NT2/D1 (cell line): ENCODE measurements around the gene CCL4.
"Not testable (repeated sequence)": the region's sequence is repeated elsewhere in the genome, so short reads cannot be mapped to it uniquely, and the experiment has no call there.

Experiments used
- DNase-seq: peaks from one replicate; pipeline ENCODE4 v3.0.0-alpha.2; 2011; ENCODE audit warnings: low read depth, low spot score
- H3K27me3 ChIP-seq: 2 replicates; pipeline ENCODE4 v1.6.0; 2011; ENCODE audit warnings: mild to moderate bottlenecking; ENCODE audit not compliant: insufficient read length, insufficient read depth
- H3K36me3 ChIP-seq: 2 replicates; pipeline ENCODE4 v1.6.1; 2011; ENCODE audit warnings: mild to moderate bottlenecking, low read length, mixed read lengths; ENCODE audit not compliant: insufficient read depth, insufficient read length
- H3K4me1 ChIP-seq: 2 replicates; pipeline ENCODE4 v1.5.1; 2011; ENCODE audit not compliant: insufficient read depth, insufficient read length
- H3K4me3 ChIP-seq: 2 replicates; pipeline ENCODE4 v1.5.1; 2011; ENCODE audit warnings: low read depth; ENCODE audit not compliant: insufficient read length
- H3K9ac ChIP-seq: 2 replicates; pipeline ENCODE4 v1.6.0; 2011; ENCODE audit warnings: low read depth; ENCODE audit not compliant: insufficient read length
- H3K9me3 ChIP-seq: 2 replicates; pipeline ENCODE4 v1.5.1; 2011; ENCODE audit warnings: mild to moderate bottlenecking, low read length; ENCODE audit not compliant: insufficient read depth
- SUZ12 ChIP-seq: IDR thresholded peaks from 2 replicates; pipeline ENCODE4 v1.6.1; 2011; ENCODE audit not compliant: insufficient read length, insufficient read depth; ENCODE audit errors: extremely low read depth
- YY1 ChIP-seq: IDR thresholded peaks from 2 replicates; pipeline ENCODE4 v1.6.1; 2011; ENCODE audit not compliant: insufficient read length, insufficient read depth
- ZNF274 ChIP-seq: IDR thresholded peaks from 2 replicates; pipeline ENCODE4 v1.6.1; 2011; ENCODE audit warnings: mild to moderate bottlenecking, low read depth, low read length

Gene CCL4

DNA sequence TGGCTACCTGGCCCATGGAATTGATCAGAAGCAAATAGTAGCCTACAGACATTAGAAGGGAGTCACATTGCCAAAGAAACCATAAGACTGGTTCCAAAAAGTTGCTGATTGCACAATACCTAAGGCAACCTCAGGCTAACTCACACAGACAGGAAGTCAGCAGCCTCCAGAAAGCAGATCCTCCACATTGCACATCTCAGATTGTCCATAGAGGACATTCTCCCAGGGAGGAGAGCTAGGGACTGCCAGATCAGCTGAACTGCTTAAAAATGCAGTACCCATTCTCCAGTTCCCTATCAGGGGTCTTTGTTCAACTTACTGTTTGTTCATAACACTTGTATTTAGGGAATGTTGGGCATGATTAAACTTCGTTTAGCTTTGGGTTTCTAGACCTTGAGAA, 17.9 kb upstream of the CCL4 start:
- no peaks in the 10 kb centered on the region for H3K27me3 ChIP-seq
- no peak overlapping the region for H3K4me3 ChIP-seq
- no peaks in the 10 kb centered on the region for H3K36me3 ChIP-seq
- peaks cover 3% of the 10 kb centered on the region for H3K4me1 ChIP-seq
- no peak for DNase-seq
- no peak overlapping the region for H3K9ac ChIP-seq
- TF ChIP-seq ZNF274 = no peak
- TF ChIP-seq YY1 = no peak
- TF ChIP-seq SUZ12 = no peak
- no peaks in the 10 kb centered on the region for H3K9me3 ChIP-seq

DNA sequence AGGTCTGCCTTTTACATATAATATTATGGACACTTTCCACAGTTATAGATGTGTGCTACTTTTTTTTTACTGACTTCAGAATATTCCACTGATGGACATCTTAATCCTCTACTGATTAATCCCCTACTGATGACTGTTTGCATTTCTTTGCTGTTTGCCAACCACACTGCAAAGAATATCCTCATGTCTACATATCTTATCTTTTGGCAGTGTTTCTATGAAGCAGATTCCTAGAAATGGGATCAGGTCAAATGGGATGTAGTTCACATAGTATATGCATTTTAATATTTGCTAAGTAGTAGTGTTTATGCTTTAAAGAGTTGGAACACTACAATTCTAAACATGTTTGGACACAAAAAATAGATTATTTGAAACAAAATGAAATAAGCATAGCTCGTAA, 16.8 kb upstream of the CCL4 start:
- TF ChIP-seq SUZ12 = no peak
- TF ChIP-seq YY1 = no peak
- no peak for TF ChIP-seq ZNF274
- H3K36me3 ChIP-seq = no peaks in the 10 kb centered on the region
- no peaks in the 10 kb centered on the region for H3K27me3 ChIP-seq
- DNase-seq = no peak
- H3K4me1 ChIP-seq = peaks cover 3% of the 10 kb centered on the region
- H3K9me3 ChIP-seq = no peaks in the 10 kb centered on the region
- no peak overlapping the region for H3K9ac ChIP-seq
- H3K4me3 ChIP-seq = no peak overlapping the region

DNA sequence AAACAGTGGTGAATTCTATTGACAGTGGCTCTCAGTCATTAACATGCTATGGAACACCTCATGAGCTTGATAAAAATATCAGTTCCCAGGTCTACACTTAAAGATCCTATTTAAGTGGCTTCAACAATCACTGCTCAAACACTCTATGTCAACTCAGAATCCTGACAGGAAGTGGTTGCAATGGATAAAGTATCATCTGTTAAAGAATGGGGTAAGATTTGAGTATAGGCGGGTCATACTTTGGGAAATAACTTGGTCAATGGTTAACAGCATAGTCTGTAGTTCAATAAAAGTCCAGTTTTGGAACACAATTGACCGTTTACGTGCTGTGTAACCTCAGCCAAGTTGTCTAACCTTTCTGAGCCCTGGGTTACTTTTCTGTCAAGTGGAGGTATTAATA, 16.2 kb upstream of the CCL4 start:
- H3K36me3 ChIP-seq = not testable (repeated sequence)

GRCh38 chr17:36087897-36088572, 15.6 kb upstream of the CCL4 start:
- H3K9ac ChIP-seq, H3K4me1 ChIP-seq, H3K27me3 ChIP-seq, H3K36me3 ChIP-seq, H3K4me3 ChIP-seq, DNase-seq, H3K9me3 ChIP-seq: not testable (repeated sequence)

More for the DNA sequence above, 16.2 kb upstream of the CCL4 start:
- not testable (repeated sequence) for H3K9ac ChIP-seq, H3K4me1 ChIP-seq, DNase-seq, H3K27me3 ChIP-seq, H3K4me3 ChIP-seq, H3K9me3 ChIP-seq

- DNase-seq = no peak
- no peaks in the 10 kb centered on the region for H3K36me3 ChIP-seq
- no peaks in the 10 kb centered on the region for H3K27me3 ChIP-seq
- H3K4me3 ChIP-seq = no peak overlapping the region
- peaks cover 3% of the 10 kb centered on the region for H3K4me1 ChIP-seq
- TF ChIP-seq YY1 (no peak), SUZ12 (no peak), ZNF274 (no peak)
- H3K9ac ChIP-seq = no peak overlapping the region
- H3K9me3 ChIP-seq = no peaks in the 10 kb centered on the region
These were observed 14.8 kb upstream of the CCL4 start for GRCh38 chr17:36088670-36089338.

- no peaks in the 10 kb centered on the region for H3K27me3 ChIP-seq
- H3K4me1 ChIP-seq = peaks cover 3% of the 10 kb centered on the region
- H3K9me3 ChIP-seq = no peaks in the 10 kb centered on the region
- DNase-seq = no peak
- no peak overlapping the region for H3K9ac ChIP-seq
- TF ChIP-seq YY1 (no peak), ZNF274 (no peak), SUZ12 (no peak)
- no peaks in the 10 kb centered on the region for H3K36me3 ChIP-seq
- no peak overlapping the region for H3K4me3 ChIP-seq
These were observed 14.2 kb upstream of the CCL4 start for GRCh38 chr17:36089339-36089865.

- Histone ChIP-seq H3K36me3 (no peaks in the 10 kb centered on the region), H3K4me1 (peaks cover 1% of the 10 kb centered on the region), H3K4me3 (no peak within 1 kb of the TSS), H3K9ac (no peak within 1 kb of the TSS), H3K27me3 (no peaks in the 10 kb centered on the region), H3K9me3 (no peaks in the 10 kb centered on the region)
- no peak for DNase-seq
- TF ChIP-seq ZNF274 = no peak
- no peak for TF ChIP-seq YY1
- TF ChIP-seq SUZ12 = no peak
These were observed 13.5 kb upstream of the CCL4 start, which contains the start of gene CCL3 for GRCh38 chr17:36089888-36090836. CCL3 (minus strand) TSS chr17:36090143; CDS start chr17:36090058, 85 bp downstream.
